HEK293T (cell line): ENCODE results near the gene ULBP1.
"Not testable (repeated sequence)": the region's sequence is repeated elsewhere in the genome, so short reads cannot be mapped to it uniquely, and the experiment has no call there.

Experiments
- CTCF ChIA-PET: fragments of 350-600 bp; formaldehyde crosslinking; extraction: SDS; loops from one replicate; lab custom pipeline; 2021; ENCODE audit warnings: antibody characterized with exemption, inconsistent platforms; lab: Yijun Ruan, JAX
- POLR2A ChIA-PET: fragments of 350-600 bp; formaldehyde crosslinking; extraction: SDS; loops from one replicate; lab custom pipeline; 2020; ENCODE audit warnings: antibody characterized with exemption, inconsistent platforms; lab: Yijun Ruan, JAX
- DNase-seq: peaks from one replicate; pipeline ENCODE4 v3.0.0; 2012; ENCODE audit warnings: mixed read lengths; ENCODE audit errors: extremely low spot score
- ARNT ChIP-seq: fragments of 450-650 bp; IDR thresholded peaks from 2 replicates; pipeline ENCODE4 v1.6.1; 2017; ENCODE audit warnings: mild to moderate bottlenecking
- BHLHE40 ChIP-seq: fragments of 450-650 bp; IDR thresholded peaks from 2 replicates; pipeline ENCODE4 v1.6.1; 2016; ENCODE audit warnings: mild to moderate bottlenecking, moderate library complexity, borderline replicate concordance
- CTBP1 ChIP-seq: fragments of 450-650 bp; IDR thresholded peaks from 2 replicates; pipeline ENCODE4 v1.6.1; 2016; ENCODE audit warnings: borderline replicate concordance
- ELF4 ChIP-seq: fragments of 450-650 bp; IDR thresholded peaks from 2 replicates; pipeline ENCODE4 v1.6.1; 2017; ENCODE audit warnings: antibody characterized with exemption
- FOXA1 ChIP-seq: fragments of 450-650 bp; IDR thresholded peaks from 2 replicates; pipeline ENCODE4 v1.6.1; 2016; ENCODE audit warnings: mild to moderate bottlenecking
- FOXK2 ChIP-seq: fragments of 450-650 bp; IDR thresholded peaks from 2 replicates; pipeline ENCODE4 v1.6.1; 2016; ENCODE audit warnings: mild to moderate bottlenecking
- FOXM1 ChIP-seq: fragments of 450-650 bp; IDR thresholded peaks from 2 replicates; pipeline ENCODE4 v1.6.1; 2017; ENCODE audit warnings: mild to moderate bottlenecking, borderline replicate concordance
- HDGF ChIP-seq: fragments of 450-650 bp; IDR thresholded peaks from 2 replicates; pipeline ENCODE4 v1.6.1; 2017; ENCODE audit warnings: antibody characterized with exemption, borderline replicate concordance
- L3MBTL2 ChIP-seq: fragments of 450-650 bp; conservative IDR thresholded peaks from 2 replicates; pipeline ENCODE4 v1.6.1; 2016; ENCODE audit warnings: mild to moderate bottlenecking
- LEF1 ChIP-seq: fragments of 450-650 bp; IDR thresholded peaks from 2 replicates; pipeline ENCODE4 v1.6.1; 2017; ENCODE audit warnings: mild to moderate bottlenecking, borderline replicate concordance
- NFRKB ChIP-seq: fragments of 450-650 bp; IDR thresholded peaks from 2 replicates; pipeline ENCODE4 v1.6.1; 2016; ENCODE audit warnings: mild to moderate bottlenecking, moderate library complexity
- PKNOX1 ChIP-seq: fragments of 450-650 bp; IDR thresholded peaks from 2 replicates; pipeline ENCODE4 v1.6.1; 2016
- SP1 ChIP-seq: fragments of 450-650 bp; IDR thresholded peaks from 2 replicates; pipeline ENCODE4 v1.6.1; 2017
- SUZ12 ChIP-seq: fragments of 450-650 bp; IDR thresholded peaks from 2 replicates; pipeline ENCODE4 v1.6.1; 2016; ENCODE audit warnings: mild to moderate bottlenecking
- TARDBP ChIP-seq: fragments of 450-650 bp; IDR thresholded peaks from 2 replicates; pipeline ENCODE4 v1.6.1; 2016
- ZNF384 ChIP-seq: fragments of 450-650 bp; IDR thresholded peaks from 2 replicates; pipeline ENCODE4 v1.6.1; 2016

Gene ULBP1

GRCh38 chr6:149936743-149937142, 27.0 kb upstream of the ULBP1 start:
- CTCF ChIA-PET = interaction anchor here (0.7 kb wide), 1 partner anchor 94 kb away, joined by 3 read pairs; no protein-coding TSS in a partner anchor
- DNase-seq = no peak
- TF ChIP-seq FOXK2 (no peak), SUZ12 (no peak), CTBP1 (no peak), ARNT (no peak), TARDBP (no peak), PKNOX1 (no peak), ELF4 (no peak), SP1 (no peak), L3MBTL2 (no peak), LEF1 (no peak), ZNF384 (no peak), NFRKB (no peak), FOXA1 (no peak), BHLHE40 (no peak), HDGF (no peak), FOXM1 (no peak)
- POLR2A ChIA-PET = no interaction called here

- POLR2A ChIA-PET, DNase-seq, CTCF ChIA-PET: not testable (repeated sequence)
Measured at GRCh38 chr6:149938013-149938570, 25.7 kb upstream of the ULBP1 start.

- ChIA-PET POLR2A (no interaction called here), CTCF (no interaction called here)
- DNase-seq = no peak
- TF ChIP-seq SP1 (no peak), NFRKB (no peak), ZNF384 (no peak), TARDBP (no peak), CTBP1 (no peak), HDGF (no peak), SUZ12 (no peak), PKNOX1 (no peak), L3MBTL2 (no peak), FOXK2 (no peak), ELF4 (no peak)
Measured at GRCh38 chr6:149938571-149939355, 25.0 kb upstream of the ULBP1 start.

- CTCF ChIA-PET = no interaction called here
- DNase-seq = no peak
- POLR2A ChIA-PET = no interaction called here
- no peak for TF ChIP-seq SP1
- TF ChIP-seq HDGF = no peak
- no peak for TF ChIP-seq L3MBTL2
- no peak for TF ChIP-seq ELF4
- no peak for TF ChIP-seq PKNOX1
- TF ChIP-seq ZNF384 = no peak
- no peak for TF ChIP-seq BHLHE40
- TF ChIP-seq LEF1 = no peak
- no peak for TF ChIP-seq FOXK2
- TF ChIP-seq ARNT = no peak
- TF ChIP-seq CTBP1 = no peak
- TF ChIP-seq SUZ12 = no peak
- no peak for TF ChIP-seq FOXM1
- TF ChIP-seq NFRKB = no peak
- no peak for TF ChIP-seq TARDBP
- no peak for TF ChIP-seq FOXA1
Measured at GRCh38 chr6:149939356-149939648, 24.4 kb upstream of the ULBP1 start.

- DNase-seq = no peak
- TF ChIP-seq NFRKB (no peak), HDGF (no peak), FOXA1 (no peak), L3MBTL2 (no peak), LEF1 (no peak), FOXM1 (no peak), TARDBP (no peak), PKNOX1 (no peak), ELF4 (no peak), SP1 (no peak), SUZ12 (no peak), CTBP1 (no peak), BHLHE40 (no peak), ZNF384 (no peak), ARNT (no peak), FOXK2 (no peak)
- POLR2A ChIA-PET = interaction anchor here (0.6 to 1.0 kb wide), 2 partner anchors 19 to 194 kb away, joined by 3 read pairs; no protein-coding TSS in a partner anchor
- CTCF ChIA-PET = interaction anchor here (1.0 kb wide), 2 partner anchors 77 to 131 kb away, joined by 3 read pairs; no protein-coding TSS in a partner anchor
Measured at GRCh38 chr6:149939909-149940671, 23.7 kb upstream of the ULBP1 start.
